Fibroblast of the aortic adventitia (primary cell): ENCODE data around the gene NKAIN4. TPM values are rescaled to one million over a fixed set of nuclear protein-coding genes. Genes with fewer than 3 reads are reported as not detected.

Experiments
- DNase-seq: peaks from one replicate; pipeline ENCODE4 v3.0.0-alpha.2; 2010; ENCODE audit warnings: low read depth
- H3K4me3 ChIP-seq: 2 replicates; pipeline ENCODE4 v1.5.1; 2011; ENCODE audit warnings: low read depth, mild to moderate bottlenecking, control low read depth, low read length, moderate library complexity
- CTCF ChIP-seq: IDR thresholded peaks from 2 replicates; pipeline ENCODE4 v1.5.1; 2011; ENCODE audit warnings: mild to moderate bottlenecking, low read length, control low read depth, inconsistent platforms; ENCODE audit not compliant: insufficient read depth
- total RNA-seq: library from RNA; depleted of rRNA; stranded (reverse); fragments of >200 nt; gene quantifications from 2 replicates; pipeline ENCODE4 v1.2.3, GENCODE V29; 2012; ENCODE audit warnings: low replicate concordance

The NKAIN4 gene
- total RNA-seq, 1 donor, result not detected

- DNase-seq, result no peak
- no peak overlapping the region for H3K4me3 ChIP-seq
- TF ChIP-seq CTCF, result no peak
Observed at GRCh38 chr20:63296531-63297299, 42.5 kb upstream of the NKAIN4 start.

- DNase-seq, result no peak
- no peak overlapping the region for H3K4me3 ChIP-seq
Observed at GRCh38 chr20:63295846-63296245, 41.6 kb upstream of the NKAIN4 start.

GRCh38 chr20:63295422-63295821, 41.2 kb upstream of the NKAIN4 start:
- TF ChIP-seq CTCF, result no peak
- no peak overlapping the region for H3K4me3 ChIP-seq
- no peak for DNase-seq

More at GRCh38 chr20:63295846-63296245, 41.6 kb upstream of the NKAIN4 start:
- no peak for TF ChIP-seq CTCF

- TF ChIP-seq CTCF, result no peak
- no peak overlapping the region for H3K4me3 ChIP-seq
- DNase-seq, result no peak
Observed at GRCh38 chr20:63295018-63295417, 40.8 kb upstream of the NKAIN4 start.

GRCh38 chr20:63294536-63294900, 40.3 kb upstream of the NKAIN4 start:
- TF ChIP-seq CTCF, result no peak
- no peak for DNase-seq
- H3K4me3 ChIP-seq, result no peak overlapping the region

DNA sequence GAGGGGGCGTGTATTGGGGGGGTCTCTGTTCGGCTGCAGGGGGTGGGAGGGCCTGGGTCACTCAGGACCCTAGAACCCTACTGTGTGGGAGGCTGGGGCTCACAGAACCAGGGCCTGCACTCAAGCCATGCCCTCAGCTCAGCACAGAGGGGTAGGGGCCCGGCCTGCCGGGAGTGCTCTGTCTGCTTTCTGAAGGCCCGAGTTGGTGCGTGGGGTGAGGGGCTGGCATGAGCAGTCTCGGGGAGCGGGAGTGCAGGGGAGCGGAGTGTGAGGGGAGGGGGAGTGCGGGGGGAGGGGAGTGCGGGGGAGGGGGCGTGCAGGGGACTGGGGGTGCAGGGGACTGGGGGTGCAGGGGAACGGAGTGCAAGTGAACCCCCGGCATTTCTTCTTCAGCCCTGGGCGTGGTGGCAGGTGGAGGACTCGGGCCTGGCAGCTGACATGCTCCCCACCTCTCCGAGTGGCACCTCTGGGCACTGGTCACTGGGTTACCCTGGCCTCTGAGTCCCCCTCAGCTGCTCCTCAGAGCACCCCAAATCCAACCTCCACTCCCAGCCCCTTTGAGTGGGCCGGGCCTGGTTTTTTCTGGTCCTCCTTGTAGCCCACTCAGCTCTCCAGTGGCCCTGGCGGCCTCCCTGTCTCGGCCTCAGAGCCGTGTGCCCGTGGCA, 39.7 kb upstream of the NKAIN4 start:
- TF ChIP-seq CTCF, result no peak
- no peak overlapping the region for H3K4me3 ChIP-seq

GRCh38 chr20:63293456-63293855, 39.2 kb upstream of the NKAIN4 start:
- no peak overlapping the region for H3K4me3 ChIP-seq
- no peak for TF ChIP-seq CTCF
- no peak for DNase-seq

More for the DNA sequence above, 39.7 kb upstream of the NKAIN4 start:
- DNase-seq, result no peak
